NCI-H526 (cell line): ENCODE data around the gene PCNX2.

Experiments used
- DNase-seq, 2 experiments: peaks; one replicate each; lab custom pipeline; 2025; lab: John Stamatoyannopoulos, UW

The PCNX2 gene

GRCh38 chr1:233060461-233060994 is 235.0 kb downstream of the PCNX2 start:
- DNase-seq, result no peak

DNA sequence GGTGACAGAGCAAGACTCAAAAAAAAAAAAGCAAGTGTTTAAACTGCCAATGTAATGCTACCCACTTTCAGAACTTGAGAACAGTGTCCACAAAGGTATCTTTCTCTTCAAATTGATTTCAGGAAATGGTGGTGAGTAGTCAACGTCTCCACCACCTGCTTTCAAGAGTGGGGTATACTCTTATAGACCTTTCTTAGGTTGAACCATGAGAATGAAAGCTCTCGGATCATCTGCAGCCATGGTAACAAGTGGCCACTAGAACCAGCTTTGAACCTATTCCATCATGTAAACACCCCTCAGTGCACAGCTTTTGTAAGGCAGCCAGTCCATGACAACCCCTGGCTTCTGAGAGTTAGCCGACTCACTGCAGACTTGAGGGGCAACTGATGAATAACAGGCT is 237.7 kb downstream of the PCNX2 start:
- no peak for DNase-seq

GRCh38 chr1:233055879-233056641 is 239.5 kb downstream of the PCNX2 start:
- no peak for DNase-seq

- DNase-seq, result no peak
These were observed 249.9 kb downstream of the PCNX2 start for GRCh38 chr1:233045588-233045987.

GRCh38 chr1:233042834-233043233 is 252.7 kb downstream of the PCNX2 start:
- DNase-seq, result no peak

DNA sequence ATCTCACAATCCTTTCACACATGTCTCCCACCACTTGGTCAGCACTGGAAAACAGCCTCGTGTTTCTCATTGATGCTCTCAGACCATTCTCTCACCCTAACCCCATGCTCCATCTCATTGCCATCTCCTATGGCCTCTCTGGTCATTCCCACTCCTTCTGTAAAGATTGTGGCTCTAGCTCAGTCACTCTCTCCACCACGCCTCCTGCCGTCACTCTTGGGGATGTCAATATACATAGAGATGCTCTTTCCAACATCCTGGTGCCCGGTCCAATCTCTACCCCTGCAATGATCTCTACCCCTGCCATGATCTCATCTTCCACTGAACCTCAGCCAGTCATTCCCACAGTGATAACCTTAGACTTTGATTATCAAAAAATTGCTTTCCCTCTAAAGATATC is 255.0 kb downstream of the PCNX2 start:
- no peak for DNase-seq

DNA sequence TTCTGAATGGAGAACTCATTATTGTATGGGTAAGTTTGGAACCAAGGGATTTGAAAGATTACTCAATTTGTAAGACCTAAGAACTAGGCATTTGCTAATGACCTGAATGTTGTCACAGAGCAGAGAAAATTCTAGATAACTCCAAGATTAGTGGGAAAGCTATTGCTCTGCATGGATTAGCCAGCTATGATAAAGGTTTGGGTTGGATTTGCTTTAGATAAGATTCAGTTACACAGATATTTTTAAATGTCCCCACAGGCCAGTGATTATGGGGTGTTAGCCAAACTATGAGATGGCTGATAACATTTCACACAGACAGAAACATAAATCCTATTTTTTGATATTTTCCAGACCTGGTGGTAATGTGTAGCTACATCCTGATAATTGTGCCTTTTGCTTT is 256.9 kb downstream of the PCNX2 start:
- DNase-seq, result no peak

DNA sequence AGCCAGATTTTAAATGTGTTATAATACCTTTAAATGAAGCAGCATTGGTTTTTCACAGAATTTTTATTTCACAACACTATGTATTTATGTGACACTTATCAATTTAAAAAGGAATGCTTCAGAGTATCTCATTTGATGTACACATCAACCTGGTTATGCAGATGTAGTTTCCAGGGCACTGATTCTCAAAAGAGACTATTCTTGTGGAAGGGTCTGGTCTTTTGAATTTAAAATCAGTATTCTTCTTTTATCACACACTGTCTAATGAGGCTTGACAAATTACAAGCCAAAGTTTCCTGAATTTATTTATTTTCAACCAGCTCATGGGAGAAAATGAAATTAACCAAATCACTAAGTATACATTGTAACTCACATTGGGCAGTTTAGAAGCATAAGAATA is 257.7 kb downstream of the PCNX2 start:
- DNase-seq, result no peak

- no peak for DNase-seq
These were observed 260.7 kb downstream of the PCNX2 start for GRCh38 chr1:233034836-233035235.

GRCh38 chr1:233033361-233033760 is 262.2 kb downstream of the PCNX2 start:
- no peak for DNase-seq

GRCh38 chr1:233032916-233033315 is 262.6 kb downstream of the PCNX2 start:
- no peak for DNase-seq

DNA sequence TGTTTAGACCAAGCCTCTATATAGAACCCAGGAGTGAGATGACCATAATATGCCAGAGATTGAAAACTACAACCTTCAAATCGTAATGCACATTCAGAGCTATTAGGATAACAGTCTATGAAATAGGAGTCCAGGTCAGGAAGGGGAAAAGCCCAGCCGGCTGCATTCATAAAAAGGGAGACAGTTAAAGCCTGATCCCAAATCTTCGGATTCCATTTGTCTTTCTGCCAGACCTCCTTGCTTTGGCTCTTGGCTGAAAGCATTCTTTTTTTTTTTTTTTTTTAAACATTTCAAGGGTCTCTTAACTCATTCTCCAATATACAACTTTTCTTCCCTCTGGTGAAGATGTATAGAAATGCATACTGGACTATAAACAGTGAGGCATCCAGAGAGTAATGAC is 264.0 kb downstream of the PCNX2 start:
- no peak for DNase-seq

- no peak for DNase-seq
These were observed 268.5 kb downstream of the PCNX2 start for GRCh38 chr1:233027046-233027445.

- peak; percentile 72 to 73 for DNase-seq
These were observed 270.0 kb downstream of the PCNX2 start for GRCh38 chr1:233025567-233025966.

- peak; percentile 79 to 81 for DNase-seq
These were observed 270.4 kb downstream of the PCNX2 start for GRCh38 chr1:233025157-233025556.

DNA sequence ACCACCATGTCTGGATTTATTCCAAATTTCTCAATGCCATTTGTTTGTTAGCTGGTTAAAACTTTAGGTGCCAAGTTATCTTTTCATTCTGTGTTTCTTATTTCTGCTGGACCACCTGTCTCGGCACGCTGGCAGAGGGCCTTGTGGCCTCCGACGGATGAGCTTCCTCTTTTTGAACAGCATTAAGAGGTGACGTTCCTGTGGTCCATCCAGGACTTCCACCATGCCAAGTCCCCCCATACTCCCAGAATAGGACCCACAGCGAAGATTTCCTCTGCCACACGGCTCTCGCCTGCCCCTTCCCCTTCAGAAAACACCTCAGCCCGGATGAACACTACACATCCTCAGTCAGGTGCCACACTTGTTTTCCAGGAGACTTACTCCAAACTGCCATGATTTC is 271.3 kb downstream of the PCNX2 start:
- DNase-seq, result no peak

DNA sequence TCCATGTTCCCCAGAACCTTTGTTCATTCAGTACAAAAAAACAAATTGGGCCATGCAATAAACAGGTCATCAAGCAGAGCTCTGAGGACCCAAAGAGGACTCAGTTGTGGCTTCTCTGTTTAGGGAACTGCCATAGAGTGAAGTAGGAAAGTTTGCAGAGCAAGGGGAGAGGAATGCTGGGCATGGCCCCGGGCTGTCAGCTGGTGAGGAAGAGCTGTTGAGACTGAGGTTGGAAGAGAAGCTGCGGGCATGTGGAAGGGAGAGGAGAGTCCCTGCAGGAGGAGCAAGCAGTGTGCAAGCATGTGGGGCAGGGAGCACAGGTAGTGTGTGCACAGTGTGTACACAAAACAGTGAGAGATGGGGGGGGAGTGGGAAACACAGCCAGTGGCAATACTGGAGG is 273.3 kb downstream of the PCNX2 start:
- DNase-seq, result no peak

DNA sequence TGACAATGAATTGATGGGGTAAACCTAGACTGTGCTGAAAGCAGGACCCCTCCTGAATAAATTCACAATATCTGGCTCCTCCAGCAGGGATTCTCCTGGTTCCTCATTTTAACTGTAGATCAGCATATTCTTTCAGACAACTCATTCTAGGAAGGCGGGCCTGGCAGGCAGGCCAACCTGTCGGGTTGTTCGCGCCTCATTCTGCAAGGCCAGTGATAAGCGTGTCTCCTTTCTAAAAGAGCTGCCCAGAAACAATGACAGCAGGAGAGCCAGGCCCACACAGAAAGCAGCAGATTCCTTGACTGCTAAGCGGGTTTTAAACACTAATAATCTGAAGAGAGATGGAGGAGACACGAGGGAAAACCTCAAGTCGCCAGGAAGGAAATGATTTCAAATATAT is 275.1 kb downstream of the PCNX2 start:
- DNase-seq, result no peak

- DNase-seq, result no peak
These were observed 275.7 kb downstream of the PCNX2 start for GRCh38 chr1:233019778-233020325.

DNA sequence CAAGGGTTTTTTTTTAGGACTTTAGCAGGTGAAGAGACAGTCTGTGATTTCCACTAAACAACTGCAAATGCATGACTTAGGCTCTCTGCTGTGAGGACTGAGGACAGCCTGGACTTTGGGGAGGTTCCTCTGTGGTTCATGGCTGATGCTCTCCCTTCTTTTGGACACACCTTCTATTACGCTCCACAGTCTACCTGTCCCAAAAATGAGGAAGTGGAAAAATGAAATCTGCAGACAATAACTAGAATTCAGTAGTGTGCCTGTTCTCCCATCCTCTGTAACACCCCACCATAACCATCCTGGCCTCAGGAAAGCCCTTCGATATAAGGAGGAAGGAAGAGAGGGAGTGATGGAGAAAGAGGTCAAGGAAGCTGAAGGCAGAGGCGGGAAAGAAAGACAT is 276.4 kb downstream of the PCNX2 start:
- DNase-seq, result no peak

DNA sequence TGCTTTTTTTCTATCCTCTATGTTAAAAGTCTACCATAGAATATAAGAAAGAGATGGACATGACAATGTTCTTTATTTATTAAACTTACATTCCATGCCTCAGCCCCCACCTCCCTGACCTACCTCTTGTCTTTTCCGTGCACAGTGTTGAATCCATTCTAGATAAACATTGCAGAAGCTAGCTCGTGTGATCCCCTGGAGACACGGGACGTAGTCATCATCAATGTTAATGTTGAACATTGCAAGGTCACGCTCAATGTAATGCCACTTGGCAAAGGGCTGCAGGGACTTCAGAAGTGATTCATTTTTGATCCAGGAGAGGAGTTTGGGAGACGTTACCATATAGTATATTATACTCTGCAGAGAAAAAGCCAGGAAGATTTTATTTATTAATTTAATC is 278.7 kb downstream of the PCNX2 start:
- DNase-seq, result no peak

GRCh38 chr1:233015965-233016364 is 279.6 kb downstream of the PCNX2 start:
- no peak for DNase-seq

- no peak for DNase-seq
These were observed 283.5 kb downstream of the PCNX2 start for GRCh38 chr1:233012021-233012420.

DNA sequence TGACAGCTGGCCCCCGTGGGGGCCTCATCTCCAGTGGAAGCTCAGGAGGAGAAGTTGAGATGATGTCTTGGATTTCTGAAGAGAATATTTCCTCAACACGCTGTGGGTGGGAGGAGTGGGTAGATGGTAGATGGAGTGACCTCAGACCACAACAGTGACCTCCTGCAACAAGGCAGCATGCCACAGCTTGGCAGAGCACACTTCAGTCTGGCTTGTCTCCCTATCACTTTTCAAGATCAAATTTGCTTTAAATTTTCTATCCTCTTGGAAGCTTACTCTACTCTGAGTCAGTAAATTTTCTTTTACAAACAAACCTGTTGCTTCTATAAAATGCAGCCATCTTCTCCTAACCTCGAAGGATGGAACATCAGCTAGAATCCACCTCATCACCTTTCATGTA is 285.4 kb downstream of the PCNX2 start:
- no peak for DNase-seq
